ENCODE results near the gene LEKR1. TPM values are rescaled to one million over a fixed set of nuclear protein-coding genes. Genes with fewer than 3 reads are reported as not detected.

LEKR1 gene
- total RNA-seq, 1 donor from 2014 or later: 2.3 TPM

DNA sequence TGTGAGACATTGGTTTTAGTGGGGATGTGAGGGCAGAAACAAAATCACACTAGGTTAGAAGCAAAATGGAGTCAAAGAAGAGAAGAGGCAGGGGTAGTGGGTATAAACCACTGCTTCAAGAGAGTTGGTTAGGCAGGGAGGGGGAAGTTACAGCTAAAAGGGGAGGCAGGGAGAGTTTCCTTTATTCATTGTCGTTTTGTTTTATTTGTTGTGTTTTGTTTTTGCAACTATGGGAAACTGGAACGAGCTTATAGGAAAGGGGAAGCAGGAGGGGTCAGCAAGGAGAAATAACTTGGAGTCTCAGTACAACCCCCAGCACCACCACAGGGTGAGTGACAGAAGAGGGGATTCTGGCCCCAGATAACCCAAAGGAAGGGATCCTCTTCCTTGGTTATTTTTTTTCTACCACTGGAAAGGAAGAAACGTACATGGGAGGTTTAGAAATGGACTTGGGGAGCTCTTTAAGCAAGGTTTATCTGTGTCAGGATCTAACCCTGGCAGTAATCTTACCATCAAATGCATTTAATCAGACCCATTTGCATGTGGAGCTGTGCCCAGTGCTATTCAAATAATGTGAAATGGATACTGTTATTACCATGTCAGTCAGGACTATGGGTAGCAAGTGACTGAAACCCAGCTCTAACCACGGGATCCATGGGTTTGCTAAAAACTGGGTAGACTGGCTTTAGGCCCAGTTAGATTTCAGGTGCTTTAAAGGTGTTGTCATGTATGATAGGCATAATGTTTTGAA lies 265.1 kb downstream of the LEKR1 start:
- Histone ChIP-seq H3K27me3 (ENCODE audit: control insufficient read depth, insufficient read depth, low read length) (no peaks in the 10 kb centered on the region), H3K36me3 (ENCODE audit: control insufficient read depth, insufficient read depth, low read length) (no peaks in the 10 kb centered on the region), H3K4me3 (ENCODE audit: low read depth, low read length) (no peak overlapping the region)
- no peak for TF ChIP-seq CTCF (IDR thresholded peaks at IDR 0.05; ENCODE audit: insufficient read depth, low read length, poor library complexity, severe bottlenecking)
- no peak for DNase-seq (ENCODE audit: low read depth)

GRCh38 chr3:157092230-157092629 lies 266.1 kb downstream of the LEKR1 start:
- Histone ChIP-seq H3K27me3 (ENCODE audit: control insufficient read depth, insufficient read depth, low read length) (no peaks in the 10 kb centered on the region), H3K36me3 (ENCODE audit: control insufficient read depth, insufficient read depth, low read length) (no peaks in the 10 kb centered on the region), H3K4me3 (ENCODE audit: low read depth, low read length) (no peak overlapping the region)
- no peak for TF ChIP-seq CTCF (IDR thresholded peaks at IDR 0.05; ENCODE audit: insufficient read depth, low read length, poor library complexity, severe bottlenecking)
- no peak for DNase-seq (ENCODE audit: low read depth)

GRCh38 chr3:157093096-157093495 lies 266.9 kb downstream of the LEKR1 start:
- TF ChIP-seq CTCF (IDR thresholded peaks at IDR 0.05; ENCODE audit: insufficient read depth, low read length, poor library complexity, severe bottlenecking): no peak
- DNase-seq (ENCODE audit: low read depth): no peak
- H3K36me3 ChIP-seq (ENCODE audit: control insufficient read depth, insufficient read depth, low read length): no peaks in the 10 kb centered on the region
- H3K27me3 ChIP-seq (ENCODE audit: control insufficient read depth, insufficient read depth, low read length): no peaks in the 10 kb centered on the region
- H3K4me3 ChIP-seq (ENCODE audit: low read depth, low read length): no peak overlapping the region

GRCh38 chr3:157094301-157094700 lies 268.1 kb downstream of the LEKR1 start:
- Histone ChIP-seq H3K4me3 (ENCODE audit: low read depth, low read length) (no peak overlapping the region), H3K27me3 (ENCODE audit: control insufficient read depth, insufficient read depth, low read length) (no peaks in the 10 kb centered on the region), H3K36me3 (ENCODE audit: control insufficient read depth, insufficient read depth, low read length) (no peaks in the 10 kb centered on the region)
- no peak for TF ChIP-seq CTCF (IDR thresholded peaks at IDR 0.05; ENCODE audit: insufficient read depth, low read length, poor library complexity, severe bottlenecking)
- no peak for DNase-seq (ENCODE audit: low read depth)

- no peak for TF ChIP-seq CTCF (IDR thresholded peaks at IDR 0.05; ENCODE audit: insufficient read depth, low read length, poor library complexity, severe bottlenecking)
- DNase-seq (ENCODE audit: low read depth): no peak
- no peaks in the 10 kb centered on the region for H3K27me3 ChIP-seq (ENCODE audit: control insufficient read depth, insufficient read depth, low read length)
- no peaks in the 10 kb centered on the region for H3K36me3 ChIP-seq (ENCODE audit: control insufficient read depth, insufficient read depth, low read length)
- no peak overlapping the region for H3K4me3 ChIP-seq (ENCODE audit: low read depth, low read length)
Measured at GRCh38 chr3:157094751-157095480, 268.8 kb downstream of the LEKR1 start.

Other genes with a start within 250 kb of the LEKR1 start
- gene TIPARP, start 151.8 kb upstream of the LEKR1 start, total RNA-seq: 19.8 and 26.2 TPM in 2 replicates